Esophagus (tissue), 2 donors: ENCODE measurements around the gene PRR5L. TPM values are rescaled to one million over a fixed set of nuclear protein-coding genes. Genes with fewer than 3 reads are reported as not detected.

Experiments used
- H3K27ac ChIP-seq, 2 donors: one replicate each; pipeline ENCODE4 v1.5.1; 2013; ENCODE audit warnings: low read depth in 2 of 2, mild to moderate bottlenecking in 2 of 2, inconsistent platforms in 1 of 2, low read length in 1 of 2, moderate library complexity in 1 of 2
- H3K27me3 ChIP-seq, 2 donors: one replicate each; pipeline ENCODE4 v1.6.1; 2013; ENCODE audit warnings: low read length in 2 of 2, control low read depth in 1 of 2, mild to moderate bottlenecking in 1 of 2; ENCODE audit not compliant: insufficient read depth in 2 of 2, control insufficient read depth in 1 of 2
- H3K36me3 ChIP-seq, 2 donors: one replicate each; pipeline ENCODE4 v1.6.1; 2013; ENCODE audit warnings: low read length in 1 of 2; ENCODE audit not compliant: control insufficient read depth in 2 of 2, insufficient read depth in 2 of 2
- H3K4me1 ChIP-seq, 2 donors: one replicate each; pipeline ENCODE4 v1.6.1; 2013; ENCODE audit warnings: low read length in 1 of 2; ENCODE audit not compliant: control insufficient read depth in 2 of 2, insufficient read depth in 2 of 2
- H3K4me3 ChIP-seq, 2 donors: one replicate each; pipeline ENCODE4 v1.5.1; 2013; ENCODE audit warnings: low read length in 2 of 2, mild to moderate bottlenecking in 2 of 2, low read depth in 1 of 2, moderate library complexity in 1 of 2
- H3K9me3 ChIP-seq, 2 donors: one replicate each; pipeline ENCODE4 v1.6.1; 2013; ENCODE audit warnings: mild to moderate bottlenecking in 2 of 2, low read depth in 1 of 2, low read length in 1 of 2, moderate library complexity in 1 of 2; ENCODE audit not compliant: control insufficient read depth in 2 of 2, insufficient read depth in 1 of 2
- WGBS, 2 donors: extraction: QIAGEN DNeasy Blood & Tissue Kit; methylation state at CpG; one replicate each; pipeline ENCODE4 v1.1.7; 2013; 5-methylcytosine and 5-hydroxymethylcytosine counted together
- polyA plus RNA-seq, 2 donors: library from polyadenylated mRNA; stranded (reverse); fragments of 200-250 nt; gene quantifications; one replicate each; pipeline ENCODE4 v1.2.3, GENCODE V29; 2013
- donor health status: healthy with polysubstance abuse.
- donor health status: Bipolar disorder and iron deficiency.

The PRR5L gene
- polyA plus RNA-seq, 2 donors, result 1.1 to 1.3 TPM

DNA sequence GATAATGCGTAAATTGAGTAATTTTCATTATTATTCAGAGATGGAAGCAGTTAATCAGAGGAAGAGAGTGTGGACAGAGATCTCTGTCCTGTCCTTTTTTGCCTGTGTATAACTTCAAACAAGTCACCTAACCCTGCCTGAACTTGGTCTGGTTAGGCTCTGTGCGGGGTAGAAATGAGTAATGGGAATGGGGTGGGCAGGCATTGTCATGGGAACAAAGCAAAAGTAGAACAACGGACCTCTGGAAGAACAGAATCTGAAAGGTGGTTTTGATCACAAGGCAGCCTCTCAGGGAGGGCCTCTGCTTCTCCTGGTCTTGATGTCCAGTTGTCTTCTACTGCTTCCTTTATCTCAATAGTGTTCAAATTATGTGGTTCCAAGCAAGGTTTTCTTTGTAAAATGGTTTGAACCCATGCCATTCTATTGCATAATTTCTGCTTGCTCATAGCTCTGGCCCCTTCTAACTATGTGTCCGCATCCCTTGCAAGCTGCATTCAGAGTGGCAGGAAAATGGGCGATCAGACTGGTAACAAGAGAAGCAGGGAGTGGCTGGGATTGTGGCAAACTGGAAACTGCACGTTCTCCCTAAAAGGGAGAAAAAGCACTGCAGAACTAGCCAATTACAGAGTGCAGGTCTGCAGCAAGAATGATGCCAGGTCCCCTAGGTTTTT, 76.1 kb downstream of the PRR5L start:
- Histone ChIP-seq H3K9me3 (no peaks in the 10 kb centered on the region), H3K4me3 (no peak overlapping the region), H3K27me3 (no peaks in the 10 kb centered on the region), H3K27ac (no peak overlapping the region), H3K4me1 (peaks cover 0 to 3% of the 10 kb centered on the region in 2 donors), H3K36me3 (no peaks in the 10 kb centered on the region)
- 72 to 79% methylated on average over 6 of the region's 6 CpGs for WGBS, 2 donors

DNA sequence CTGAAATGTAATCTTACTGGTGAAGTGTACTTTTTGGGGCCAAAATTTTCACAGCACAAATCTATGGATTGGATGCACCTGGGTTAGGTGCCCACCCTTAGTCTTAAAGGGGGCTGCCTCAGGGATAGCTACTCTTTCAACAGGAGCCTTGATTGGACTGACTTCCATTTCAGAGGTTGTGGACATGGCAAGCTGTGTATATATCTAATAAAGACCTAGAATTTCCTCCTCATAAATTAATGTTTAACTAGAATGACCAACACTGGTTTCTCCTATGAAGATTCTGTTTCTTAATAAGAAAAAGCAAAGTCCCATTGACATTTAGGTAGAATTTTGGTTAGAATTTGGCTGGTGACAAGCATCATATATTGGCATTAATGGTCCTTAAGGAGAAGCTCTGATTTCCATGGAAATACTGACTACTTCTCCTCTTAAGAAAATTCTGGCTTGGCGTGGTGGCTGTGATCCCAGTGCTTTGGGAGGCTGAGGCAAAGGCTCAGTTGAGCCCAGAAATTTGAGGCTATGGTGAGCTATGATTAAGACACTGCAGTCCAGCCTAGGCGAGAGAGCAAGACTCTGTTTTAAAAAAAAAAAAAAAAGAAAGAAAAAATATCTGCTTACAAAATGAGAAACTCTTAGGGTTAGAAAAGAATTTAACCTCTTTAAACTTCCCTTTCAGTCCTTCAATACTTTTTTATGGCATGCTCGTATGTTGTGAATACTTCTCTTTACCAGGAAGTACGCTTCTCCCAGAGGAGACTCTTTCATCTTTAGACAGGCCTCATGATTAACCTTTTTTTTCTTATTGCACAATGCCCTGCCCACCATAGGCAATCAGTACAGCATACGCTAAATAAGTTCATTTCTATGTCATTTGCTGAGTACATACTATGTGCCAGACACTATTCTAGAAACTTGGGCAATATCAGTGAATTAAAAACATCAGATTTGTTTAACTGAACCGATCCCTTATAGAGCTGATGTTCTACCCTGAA, 77.2 kb downstream of the PRR5L start:
- Histone ChIP-seq H3K9me3 (no peaks in the 10 kb centered on the region), H3K4me1 (peaks cover 3 to 4% of the 10 kb centered on the region in 2 donors), H3K4me3 (no peak overlapping the region), H3K27ac (no peak overlapping the region), H3K36me3 (no peaks in the 10 kb centered on the region), H3K27me3 (peaks cover 0 to 4% of the 10 kb centered on the region in 2 donors)
- 63 to 76% methylated on average over 6 of the region's 6 CpGs for WGBS, 2 donors

DNA sequence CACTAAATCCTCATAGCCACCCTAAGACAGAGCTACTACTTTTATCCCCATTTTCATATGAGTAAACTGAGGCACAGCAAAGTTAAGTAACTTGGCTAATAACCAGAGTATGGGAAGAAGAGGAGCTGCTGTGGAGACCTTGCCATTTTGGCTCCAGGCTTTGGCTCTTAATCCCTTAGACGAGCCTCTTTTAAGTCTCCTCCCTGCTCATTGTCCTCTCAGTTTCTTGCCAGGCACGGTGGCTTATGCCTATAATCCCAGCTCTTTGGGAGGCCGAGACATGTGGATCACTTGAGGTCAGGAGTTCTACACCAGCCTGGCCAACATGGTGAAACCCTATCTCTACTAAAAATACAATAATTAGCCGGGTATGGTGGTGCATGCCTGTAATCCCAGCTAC, 78.6 kb downstream of the PRR5L start:
- peaks cover 3 to 4% of the 10 kb centered on the region in 2 donors for H3K4me1 ChIP-seq
- no peaks in the 10 kb centered on the region for H3K9me3 ChIP-seq
- peaks cover 0 to 4% of the 10 kb centered on the region in 2 donors for H3K27me3 ChIP-seq
- no peak overlapping the region for H3K27ac ChIP-seq
- H3K36me3 ChIP-seq, result no peaks in the 10 kb centered on the region
- 44 to 57% methylated on average over 4 of the region's 4 CpGs for WGBS, 2 donors
- no peak overlapping the region for H3K4me3 ChIP-seq

DNA sequence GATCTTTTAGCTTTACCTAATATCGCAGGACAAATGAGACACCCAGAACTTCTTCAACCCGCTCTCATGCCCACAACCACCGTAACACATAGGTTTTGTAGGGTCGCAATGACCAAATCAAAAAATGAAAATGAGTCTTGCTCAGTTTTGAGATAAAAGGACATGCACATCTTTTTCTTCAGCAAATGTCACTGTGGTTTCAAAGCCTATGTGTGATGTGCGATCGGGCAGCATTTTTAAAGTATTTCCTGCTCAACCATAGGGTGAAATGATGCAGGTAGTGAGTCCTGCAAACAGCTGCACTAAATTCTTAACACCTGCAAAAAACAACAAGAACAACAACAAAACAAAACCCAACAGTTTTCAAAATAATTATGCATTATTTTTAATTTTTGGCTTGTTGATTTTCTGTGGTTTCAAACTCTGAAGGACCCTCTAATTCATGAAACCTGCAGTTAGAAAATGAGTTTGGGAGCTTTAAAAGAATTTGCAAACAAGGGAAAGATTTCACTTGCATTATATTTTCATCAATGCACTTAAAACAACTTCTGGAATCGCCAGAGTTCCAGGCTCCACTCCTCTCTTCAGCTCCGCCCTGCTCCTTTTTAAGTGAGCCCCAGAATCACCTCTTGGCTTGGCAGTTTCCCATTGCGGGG, 79.4 kb downstream of the PRR5L start:
- Histone ChIP-seq H3K36me3 (no peaks in the 10 kb centered on the region), H3K27ac (no peak overlapping the region), H3K27me3 (peaks cover 0 to 4% of the 10 kb centered on the region in 2 donors), H3K9me3 (no peaks in the 10 kb centered on the region), H3K4me3 (peak overlapping the region in 1 of 2 donors; percentile 55), H3K4me1 (peaks cover 3 to 4% of the 10 kb centered on the region in 2 donors)
- WGBS, 2 donors, result 61 to 62% methylated on average over 9 of the region's 9 CpGs

DNA sequence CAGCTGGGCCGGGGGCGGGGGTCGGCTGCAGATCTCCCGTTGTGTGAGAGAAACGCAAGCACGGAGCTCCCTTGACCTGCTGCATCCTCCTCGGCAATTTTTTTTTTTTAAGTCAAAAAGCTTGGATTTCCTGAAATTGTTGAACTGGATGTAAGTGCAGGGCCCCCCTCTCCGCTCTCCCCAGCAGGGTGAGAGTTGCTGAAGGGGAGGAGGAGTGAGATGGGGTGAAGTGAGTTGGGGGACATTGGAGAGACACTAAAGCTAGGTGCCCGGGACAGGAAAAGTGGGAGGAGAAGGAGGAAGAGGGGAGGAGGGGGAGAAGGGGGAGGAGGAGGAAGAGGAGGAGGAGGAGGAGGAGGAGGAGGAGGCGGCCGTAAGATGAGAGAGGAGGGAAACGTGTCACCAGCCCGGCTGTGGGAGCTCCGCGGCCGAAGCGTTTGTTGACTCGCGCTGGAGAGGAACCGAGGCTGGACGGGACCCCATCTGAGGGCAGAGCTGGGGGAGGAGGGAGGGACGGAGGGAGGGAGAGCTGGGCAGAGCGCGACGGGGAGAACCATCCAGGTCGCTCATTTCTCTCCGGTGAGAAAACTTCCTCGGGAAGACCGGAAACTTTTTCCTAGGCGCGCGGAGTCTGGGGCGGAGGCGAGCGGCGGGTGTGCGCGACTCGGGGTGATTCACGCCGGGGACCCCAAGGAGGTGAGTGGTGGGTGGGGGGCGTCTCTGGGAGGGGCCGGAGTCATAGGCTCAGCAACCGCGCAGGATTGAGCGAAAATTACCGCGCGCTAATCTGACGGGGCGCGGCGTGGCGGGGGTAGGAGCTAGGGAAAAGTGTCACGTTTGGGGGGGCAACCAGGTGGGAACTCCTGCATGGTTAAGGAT, 80.2 kb downstream of the PRR5L start:
- 0 to 1% methylated on average over 55 of the region's 55 CpGs for WGBS, 2 donors
- Histone ChIP-seq H3K4me1 (peaks cover 3 to 4% of the 10 kb centered on the region in 2 donors), H3K36me3 (no peaks in the 10 kb centered on the region), H3K4me3 (peak overlapping the region; percentile 55 to 59), H3K9me3 (no peaks in the 10 kb centered on the region), H3K27me3 (peaks cover 0 to 4% of the 10 kb centered on the region in 2 donors), H3K27ac (peak overlapping the region in 1 of 2 donors; percentile 13)

- no peaks in the 10 kb centered on the region for H3K36me3 ChIP-seq
- H3K4me3 ChIP-seq, result peak overlapping the region; percentile 55 to 59
- H3K4me1 ChIP-seq, result peaks cover 3 to 4% of the 10 kb centered on the region in 2 donors
- H3K9me3 ChIP-seq, result no peaks in the 10 kb centered on the region
- no peak overlapping the region for H3K27ac ChIP-seq
- WGBS, 2 donors, result 0 to 1% methylated on average over 56 to 68 of the region's 68 CpGs
- peaks cover 0 to 4% of the 10 kb centered on the region in 2 donors for H3K27me3 ChIP-seq
Observed at GRCh38 chr11:36376888-36377758, 81.0 kb downstream of the PRR5L start.

GRCh38 chr11:36377759-36378564, 81.9 kb downstream of the PRR5L start:
- peak overlapping the region in 1 of 2 donors; percentile 29 for H3K27ac ChIP-seq
- H3K9me3 ChIP-seq, result no peaks in the 10 kb centered on the region
- peak overlapping the region; percentile 55 to 59 for H3K4me3 ChIP-seq
- H3K4me1 ChIP-seq, result peaks cover 3 to 4% of the 10 kb centered on the region in 2 donors
- H3K27me3 ChIP-seq, result peaks cover 0 to 4% of the 10 kb centered on the region in 2 donors
- H3K36me3 ChIP-seq, result no peaks in the 10 kb centered on the region
- 19 to 23% methylated on average over 22 of the region's 22 CpGs for WGBS, 2 donors

GRCh38 chr11:36379653-36380052, 83.6 kb downstream of the PRR5L start:
- Histone ChIP-seq H3K27ac (no peak overlapping the region), H3K27me3 (peaks cover 0 to 4% of the 10 kb centered on the region in 2 donors), H3K4me3 (no peak overlapping the region), H3K4me1 (peaks cover 3 to 4% of the 10 kb centered on the region in 2 donors), H3K36me3 (no peaks in the 10 kb centered on the region), H3K9me3 (no peaks in the 10 kb centered on the region)
- WGBS, 2 donors, result 97 to 98% methylated on average over 3 of the region's 3 CpGs
